ENCODE measurements around the gene KIAA1217.

GRCh38 chr10:24442234-24442633 is 233.3 kb downstream of the KIAA1217 start:
- TF ChIP-seq CTCF (IDR thresholded peaks at IDR 0.05): no peak
- no peak for TF ChIP-seq POLR2A (IDR thresholded peaks at IDR 0.05)

Data from adrenal gland (tissue), 5 donors.